PC-3 (cell line): ENCODE measurements around the gene FIP1L1.
"Not testable (repeated sequence)": the region's sequence is repeated elsewhere in the genome, so short reads cannot be mapped to it uniquely, and the experiment has no call there.

ENCODE experiments used
- CTCF ChIP-seq: fragments of 300-600 bp; sonication (generic); conservative IDR thresholded peaks from 2 replicates; pipeline ENCODE4 v1.5.1; 2017; ENCODE audit warnings: antibody characterized with exemption, low read depth, mild to moderate bottlenecking, low read length
- EZH2 ChIP-seq: fragments of 300-600 bp; sonication (generic); IDR thresholded peaks from one replicate; pipeline ENCODE4 v1.6.1; 2017; ENCODE audit warnings: antibody characterized with exemption, mild to moderate bottlenecking, low read length; ENCODE audit not compliant: unreplicated experiment
- EZH2phosphoT487 ChIP-seq: fragments of 300-600 bp; sonication (generic); IDR thresholded peaks from 2 replicates; pipeline ENCODE4 v1.6.1; 2018; ENCODE audit warnings: mild to moderate bottlenecking, antibody characterized with exemption, low read length, borderline replicate concordance

GRCh38 chr4:53334916-53335315 lies 42.5 kb upstream of the FIP1L1 start:
- not testable (repeated sequence) for TF ChIP-seq CTCF, EZH2, EZH2phosphoT487
